HG03520 (cell line): Measurements from ENCODE around the gene FAM163B.

Experiments
- ATAC-seq: cut with Tn5 transposase; IDR thresholded peaks from one replicate; pipeline ENCODE4 v1.9.1; 2021; ENCODE audit warnings: mild to moderate bottlenecking, moderate library complexity; ENCODE audit not compliant: unreplicated experiment

Gene FAM163B

DNA sequence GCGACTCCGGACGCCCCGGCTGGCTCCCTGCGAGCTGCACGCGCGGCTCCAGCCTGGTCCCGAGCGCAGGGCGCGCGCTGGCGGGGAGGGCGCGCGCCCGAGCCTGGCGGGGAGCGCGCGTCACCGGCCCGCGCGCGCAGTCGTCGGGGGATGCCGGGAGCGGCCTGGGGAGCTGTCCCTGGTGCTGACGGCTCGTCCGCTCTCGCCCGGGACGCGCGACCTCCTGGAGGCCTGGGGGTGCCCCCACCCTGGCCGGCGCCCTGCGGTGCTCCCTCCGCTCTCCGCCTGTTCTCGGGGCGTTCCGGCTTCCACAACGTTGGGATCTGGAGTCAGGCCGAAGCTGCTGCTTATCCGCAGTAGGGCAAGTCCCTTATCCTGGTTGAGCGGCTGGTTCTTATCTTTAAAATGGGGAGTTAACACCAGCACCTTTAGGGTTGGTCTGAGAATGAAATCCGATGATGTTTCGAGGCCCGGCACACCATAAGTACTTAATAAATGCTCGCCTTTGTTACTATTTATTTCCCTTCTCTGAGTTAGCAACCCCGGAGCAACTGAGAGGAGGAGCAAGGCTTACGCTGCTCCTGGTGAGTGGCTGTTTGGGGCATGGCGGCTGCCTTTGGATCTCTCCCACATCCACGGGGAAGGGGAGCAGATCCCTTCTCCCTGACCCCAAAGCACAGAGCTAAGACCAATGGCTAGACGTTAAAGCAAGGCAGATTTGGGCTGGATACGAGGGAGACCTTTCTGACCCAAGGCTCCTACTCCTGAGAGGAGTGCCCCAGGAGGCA lies at the start of gene FAM163B:
FAM163B (minus strand) TSS at position 79 of the 788 bp plus-strand sequence. CDS start 29,166 bp downstream, outside the sequence.
- ATAC-seq = no peak

- ATAC-seq = no peak
These were observed 48.0 kb upstream of the FAM163B start for GRCh38 chr9:133657120-133657661.

DNA sequence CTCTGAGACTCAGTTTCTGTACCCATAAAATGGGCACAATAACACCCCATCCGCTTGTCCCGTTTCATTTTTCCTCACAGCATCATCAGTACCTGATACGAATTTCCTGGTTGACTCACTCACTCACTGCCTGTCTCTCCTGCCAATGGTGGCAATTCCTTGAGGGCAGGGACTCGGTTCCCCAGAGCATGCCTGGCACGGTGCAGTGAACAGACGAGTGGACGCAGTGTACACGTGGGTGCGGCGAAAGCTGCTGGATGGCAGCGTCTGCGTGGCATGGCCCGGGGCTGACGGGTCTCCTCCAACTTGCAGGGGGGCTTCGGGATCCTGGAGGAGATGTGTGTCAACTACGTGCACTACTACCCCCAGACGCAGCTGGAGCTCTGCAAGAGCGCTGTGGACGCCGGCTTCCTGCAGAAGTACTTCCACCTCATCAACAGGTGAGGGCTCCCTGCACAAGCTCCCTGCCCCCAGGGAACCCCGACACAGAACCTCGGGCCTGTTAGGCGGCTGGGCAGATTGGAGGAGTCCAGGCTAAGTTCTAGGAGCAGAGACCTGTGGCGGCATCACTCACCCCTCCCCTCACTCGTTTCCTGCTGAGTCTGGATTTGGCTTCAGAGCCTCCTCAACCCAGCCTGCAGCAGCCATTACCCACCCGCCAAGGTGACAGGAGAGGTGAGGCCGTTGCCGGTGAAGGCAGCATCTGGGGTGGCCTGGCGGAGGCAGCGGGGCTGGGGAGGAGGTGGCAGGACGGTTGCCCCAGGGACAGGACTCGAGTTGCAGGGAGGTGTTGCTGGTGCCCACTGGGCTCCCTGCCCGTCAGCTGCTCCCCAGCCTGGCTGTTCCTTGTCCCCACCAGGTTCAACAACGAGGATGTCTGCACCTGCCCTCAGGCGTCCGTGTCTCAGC lies 47.3 kb upstream of the FAM163B start:
- ATAC-seq = no peak

- ATAC-seq = no peak
These were observed 46.5 kb upstream of the FAM163B start for GRCh38 chr9:133655701-133656100.

DNA sequence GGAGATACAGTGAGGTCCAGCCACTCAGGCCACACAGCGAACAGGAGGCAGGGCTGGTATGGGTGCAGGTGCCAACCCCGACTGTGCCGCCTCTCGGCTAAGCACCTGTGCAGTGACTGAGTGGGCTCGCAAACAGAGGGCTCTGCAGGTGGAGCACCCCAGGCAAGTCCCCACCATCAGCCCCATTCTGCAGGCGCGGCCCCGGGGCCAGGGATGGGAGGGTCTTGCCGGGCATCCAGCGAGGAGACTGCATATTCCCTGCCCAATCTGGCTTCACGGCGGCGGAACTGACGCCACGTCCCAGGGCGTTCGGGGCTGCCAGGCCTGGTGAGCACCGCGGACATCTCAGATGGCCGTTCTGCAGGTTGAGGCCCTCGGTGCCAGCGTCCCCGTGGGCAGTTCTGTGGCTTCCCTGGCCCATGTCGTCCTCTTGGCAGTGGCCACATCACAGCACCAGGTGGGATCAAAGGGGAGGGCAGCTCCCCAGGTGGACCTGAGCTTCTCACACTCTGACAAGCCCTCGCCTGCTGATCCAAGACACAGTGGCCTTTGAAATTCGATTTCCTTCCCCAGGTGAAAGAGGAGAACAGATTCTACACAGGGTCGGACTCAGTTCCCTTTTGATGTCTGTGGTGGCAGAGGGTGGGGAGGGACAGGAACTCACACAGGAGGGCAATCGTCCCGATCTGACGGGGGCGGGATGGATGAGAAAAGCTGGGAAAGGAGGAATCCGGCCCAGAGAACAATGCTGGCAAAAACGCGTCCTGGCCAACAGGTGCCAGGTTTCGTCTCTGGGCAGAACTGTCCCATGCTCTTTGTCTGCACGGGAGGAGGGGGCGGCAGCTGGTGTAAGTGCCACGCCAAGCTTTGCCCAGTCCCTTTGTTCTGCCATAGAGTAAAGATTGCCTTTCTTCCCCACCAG lies 45.8 kb upstream of the FAM163B start:
- no peak for ATAC-seq

GRCh38 chr9:133653638-133654037 lies 44.4 kb upstream of the FAM163B start:
- ATAC-seq = no peak

DNA sequence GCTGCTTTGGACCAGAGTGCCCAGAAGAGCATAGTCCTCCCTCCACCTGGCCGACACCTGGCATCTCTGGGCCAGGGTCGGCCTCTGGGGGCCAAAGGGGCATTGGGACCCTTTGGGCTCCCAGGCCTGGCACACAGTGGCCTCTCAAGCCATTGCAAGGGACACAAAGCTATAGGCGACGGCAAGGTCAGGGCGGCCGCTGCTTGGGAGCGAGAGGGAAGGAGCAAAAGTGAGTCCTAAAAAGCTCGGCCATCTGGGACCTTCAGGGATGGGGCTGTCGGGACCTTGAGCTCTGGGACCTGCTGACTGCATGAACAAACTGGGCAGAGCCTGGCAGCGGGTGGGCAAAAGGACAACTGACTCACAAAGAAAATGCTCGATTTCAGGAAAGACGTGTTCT lies 40.8 kb upstream of the FAM163B start:
- no peak for ATAC-seq

- ATAC-seq = no peak
These were observed 40.0 kb upstream of the FAM163B start for GRCh38 chr9:133649194-133649593.

- ATAC-seq = no peak
These were observed 38.7 kb upstream of the FAM163B start for GRCh38 chr9:133647765-133648469.

GRCh38 chr9:133647148-133647547 lies 38.0 kb upstream of the FAM163B start:
- no peak for ATAC-seq

DNA sequence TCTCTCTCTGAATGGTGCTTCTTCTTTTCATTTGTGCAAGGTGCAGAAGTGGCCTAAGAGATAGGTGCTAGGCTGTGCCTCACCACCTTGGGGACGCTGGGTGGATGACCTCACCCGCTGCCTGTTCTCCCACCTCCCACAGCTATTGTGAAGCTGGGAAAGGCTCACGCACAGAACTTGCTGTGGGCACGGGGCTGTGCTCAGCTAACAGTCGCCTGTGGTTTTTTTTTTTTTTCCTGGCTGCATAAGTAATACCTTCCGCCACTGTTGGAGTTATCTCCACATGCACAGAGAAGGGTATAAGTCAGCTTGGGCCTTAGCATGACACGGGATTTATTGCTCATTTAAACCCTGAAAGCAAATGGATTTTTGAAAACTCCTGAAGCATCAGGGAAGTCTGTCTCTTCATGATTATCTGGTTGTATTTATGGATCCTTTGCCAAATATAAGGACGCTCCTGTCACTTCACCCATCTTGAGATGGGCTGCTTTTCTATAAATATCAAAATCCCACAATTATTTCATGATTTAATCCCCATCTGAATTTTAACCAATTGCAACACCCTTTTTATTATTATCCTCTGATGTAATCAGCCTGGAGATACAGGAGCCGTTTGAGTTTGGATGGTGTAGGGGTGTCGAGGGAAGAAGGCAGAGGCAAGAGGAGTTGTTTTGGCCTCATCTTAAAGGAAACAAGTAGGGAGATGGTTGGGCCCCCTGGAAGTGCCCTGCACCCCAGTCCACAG lies 36.0 kb upstream of the FAM163B start:
- ATAC-seq = no peak

GRCh38 chr9:133643978-133644760 lies 35.0 kb upstream of the FAM163B start:
- no peak for ATAC-seq

DNA sequence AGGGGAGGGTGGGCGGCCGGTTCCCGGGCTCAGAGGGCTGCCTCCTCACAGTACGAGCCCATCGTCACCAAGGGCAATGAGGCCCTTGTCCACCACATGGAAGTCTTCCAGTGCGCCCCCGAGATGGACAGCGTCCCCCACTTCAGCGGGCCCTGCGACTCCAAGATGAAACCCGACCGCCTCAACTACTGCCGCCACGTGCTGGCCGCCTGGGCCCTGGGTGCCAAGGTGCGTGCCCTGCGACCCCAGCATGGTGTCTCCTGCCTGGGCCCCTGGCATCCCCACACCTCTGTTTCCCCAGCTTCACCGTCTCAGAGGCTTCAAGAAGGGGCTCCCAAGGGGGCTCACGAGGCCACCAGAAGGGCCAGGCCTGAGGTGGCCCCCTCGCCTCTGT lies 34.2 kb upstream of the FAM163B start:
- ATAC-seq = no peak

GRCh38 chr9:133642708-133643361 lies 33.6 kb upstream of the FAM163B start:
- no peak for ATAC-seq

DNA sequence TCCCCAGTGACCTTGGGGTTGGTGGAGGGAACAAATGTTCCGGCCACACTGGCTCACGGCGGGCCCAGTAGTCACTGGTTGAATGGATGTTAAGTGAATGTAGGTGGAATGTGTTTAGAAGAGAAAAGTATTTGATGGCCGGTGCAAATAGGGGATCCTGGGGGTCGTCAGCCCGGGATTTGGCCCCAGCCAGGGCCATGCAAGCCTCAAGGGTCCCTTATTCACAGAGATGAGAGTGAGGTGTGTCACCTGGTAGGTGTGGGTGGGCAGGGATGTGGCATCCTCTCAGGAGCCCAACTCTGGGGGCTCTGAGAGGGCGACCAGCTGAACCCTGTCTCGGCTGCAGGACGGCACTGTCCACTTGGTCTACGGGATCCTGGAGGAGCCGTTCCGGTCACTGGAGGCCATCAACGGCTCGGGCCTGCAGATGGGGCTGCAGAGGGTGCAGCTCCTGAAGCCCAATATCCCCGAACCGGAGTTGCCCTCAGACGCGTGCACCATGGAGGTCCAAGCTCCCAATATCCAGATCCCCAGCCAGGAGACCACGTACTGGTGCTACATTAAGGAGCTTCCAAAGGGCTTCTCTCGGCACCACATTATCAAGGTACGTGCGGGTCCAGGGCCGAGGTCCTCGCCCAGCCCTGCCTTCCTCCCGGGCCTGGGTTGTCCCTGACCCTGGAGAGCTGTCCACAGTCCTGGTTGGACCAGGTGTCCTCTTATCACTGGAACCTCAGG lies 32.8 kb upstream of the FAM163B start:
- no peak for ATAC-seq

- ATAC-seq = no peak
These were observed 32.1 kb upstream of the FAM163B start for GRCh38 chr9:133641396-133641655.

- no peak for ATAC-seq
These were observed 31.6 kb upstream of the FAM163B start for GRCh38 chr9:133640580-133641395.
